HG03135 (cell line): ENCODE measurements around the gene NMRK2.
A peak's percentile ranks its signal among the peaks of the same experiment; 100 is the strongest.
"Not testable (repeated sequence)": the region's sequence is repeated elsewhere in the genome, so short reads cannot be mapped to it uniquely, and the experiment has no call there.

ENCODE experiments used
- ATAC-seq: cut with Tn5 transposase; IDR thresholded peaks from one replicate; pipeline ENCODE4 v1.9.1; 2021; ENCODE audit warnings: mild to moderate bottlenecking, moderate library complexity; ENCODE audit not compliant: unreplicated experiment

Gene NMRK2

GRCh38 chr19:3964256-3965194 is 31.7 kb downstream of the NMRK2 start:
- ATAC-seq: no peak

DNA sequence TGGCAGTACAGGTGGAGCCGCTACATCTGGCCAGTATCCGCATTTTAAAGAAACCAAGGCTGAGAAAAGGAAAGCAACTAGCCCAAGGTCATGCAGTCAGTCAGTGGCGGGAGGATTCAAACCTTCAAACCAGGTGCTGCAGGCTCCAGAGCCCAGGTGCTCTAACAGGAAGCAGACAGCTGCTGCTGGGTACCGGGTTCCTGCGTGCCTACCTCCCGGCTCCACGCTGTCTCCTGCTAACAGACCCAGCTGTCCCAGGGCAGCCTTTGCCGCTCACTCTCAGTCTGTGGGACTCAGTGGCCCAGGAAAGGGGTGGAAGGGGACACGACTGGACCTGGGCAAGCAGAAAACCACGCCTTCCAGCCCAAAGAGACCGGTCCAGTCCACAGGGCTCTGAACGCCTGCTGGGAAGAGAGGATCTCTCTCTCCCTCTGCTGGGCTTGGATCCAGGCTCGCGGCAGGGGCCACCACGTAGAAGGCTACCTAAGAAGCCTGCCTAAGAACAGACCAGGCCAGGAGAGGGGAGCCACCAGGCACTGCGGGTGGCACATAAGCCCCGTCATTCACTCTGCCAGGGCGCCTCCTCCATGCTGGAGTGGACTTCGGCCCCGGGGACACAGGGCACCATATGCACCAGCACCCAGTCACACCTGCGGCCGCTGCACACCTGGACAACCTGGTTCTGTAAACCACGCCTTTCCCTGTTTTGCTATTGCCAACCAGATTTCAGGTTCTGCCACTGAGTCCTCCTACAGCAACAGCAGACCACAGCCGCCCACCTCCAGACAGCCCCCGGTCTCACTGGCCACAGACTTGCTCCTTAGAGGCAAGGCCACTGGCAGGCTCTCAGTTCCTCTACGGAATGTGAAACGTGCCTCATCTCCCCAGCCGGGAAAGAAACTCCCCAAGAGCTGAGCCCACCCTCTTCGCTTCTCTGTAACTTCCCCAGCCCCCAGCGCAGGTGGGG is 33.5 kb downstream of the NMRK2 start:
- no peak for ATAC-seq

GRCh38 chr19:3967983-3968382 is 35.1 kb downstream of the NMRK2 start:
- not testable (repeated sequence) for ATAC-seq

- ATAC-seq: no peak
These were observed 35.9 kb downstream of the NMRK2 start for GRCh38 chr19:3968556-3969434.

GRCh38 chr19:3969435-3970312 is 36.8 kb downstream of the NMRK2 start:
- ATAC-seq: no peak

- ATAC-seq: no peak
These were observed 37.5 kb downstream of the NMRK2 start for GRCh38 chr19:3970313-3970807.

- ATAC-seq: peak; percentile 88
These were observed 38.1 kb downstream of the NMRK2 start, which contains the start of gene DAPK3 for GRCh38 chr19:3970808-3971598. TSS of gene DAPK3 (minus strand) at chr19:3971099. CDS start at chr19:3969735, 1,364 bp downstream.

DNA sequence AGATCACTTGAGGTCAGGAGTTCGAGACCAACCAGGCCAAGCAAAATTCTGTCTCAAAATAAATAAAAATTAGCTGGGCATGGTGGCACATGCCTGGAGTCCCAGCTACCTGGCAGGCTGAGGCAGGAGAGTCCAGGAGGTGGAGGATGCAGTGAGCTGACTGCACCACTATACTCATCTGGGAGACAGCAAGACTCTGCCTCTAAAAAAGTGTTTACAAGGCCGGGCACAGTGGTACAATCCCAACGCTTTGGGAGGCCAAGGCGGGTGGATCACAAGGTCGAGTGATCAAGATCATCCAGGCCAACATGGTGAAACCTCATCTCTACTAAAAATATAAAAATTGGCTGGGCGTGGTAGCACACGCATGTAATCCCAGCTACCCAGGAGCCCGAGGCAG is 42.3 kb downstream of the NMRK2 start:
- no peak for ATAC-seq

- ATAC-seq: no peak
These were observed 42.8 kb downstream of the NMRK2 start for GRCh38 chr19:3975637-3976087.

- no peak for ATAC-seq
These were observed 43.8 kb downstream of the NMRK2 start for GRCh38 chr19:3976495-3977241.

DNA sequence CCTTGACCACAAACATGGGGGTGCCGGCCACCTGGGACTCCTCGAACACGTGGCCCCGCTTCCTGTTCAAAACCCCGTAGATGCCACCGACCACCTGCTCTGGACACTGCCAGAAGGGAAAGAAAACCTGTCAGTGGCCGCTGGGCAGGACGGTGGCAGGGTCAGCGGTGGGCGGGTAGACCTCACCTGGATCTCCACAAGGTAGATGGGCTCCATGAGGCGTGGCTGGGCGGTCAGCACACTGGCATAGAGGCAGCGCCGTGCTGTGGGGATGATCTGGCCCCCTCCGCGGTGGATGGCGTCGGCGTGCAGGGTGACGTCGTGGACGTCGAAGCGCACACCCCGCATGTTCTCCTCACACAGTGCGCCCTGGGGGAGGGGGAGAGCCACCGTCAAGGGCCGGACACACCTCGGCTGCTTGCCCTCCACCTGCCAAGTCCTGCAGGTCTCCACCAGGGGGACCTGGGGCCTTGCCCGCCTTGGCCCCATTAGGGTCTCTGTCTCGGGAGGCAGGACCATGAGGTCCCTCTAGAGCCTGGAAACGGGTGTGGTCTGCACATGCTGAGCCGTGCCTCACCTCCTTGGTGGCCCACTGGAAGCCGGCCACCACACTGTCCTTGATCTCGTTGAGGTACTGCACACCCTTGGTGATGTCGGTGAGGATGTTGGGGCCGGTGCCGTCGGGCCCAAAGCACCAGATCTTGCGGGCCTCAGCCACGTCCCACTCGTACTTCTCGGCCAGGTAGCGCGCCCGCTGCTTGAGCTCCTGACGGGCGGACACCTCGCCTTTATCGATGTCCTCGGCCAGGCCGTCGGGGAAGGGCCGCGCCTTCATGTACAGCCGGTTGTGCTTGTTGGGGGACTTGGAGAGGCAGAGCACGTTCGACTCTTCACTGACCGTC is 44.6 kb downstream of the NMRK2 start:
- no peak for ATAC-seq

DNA sequence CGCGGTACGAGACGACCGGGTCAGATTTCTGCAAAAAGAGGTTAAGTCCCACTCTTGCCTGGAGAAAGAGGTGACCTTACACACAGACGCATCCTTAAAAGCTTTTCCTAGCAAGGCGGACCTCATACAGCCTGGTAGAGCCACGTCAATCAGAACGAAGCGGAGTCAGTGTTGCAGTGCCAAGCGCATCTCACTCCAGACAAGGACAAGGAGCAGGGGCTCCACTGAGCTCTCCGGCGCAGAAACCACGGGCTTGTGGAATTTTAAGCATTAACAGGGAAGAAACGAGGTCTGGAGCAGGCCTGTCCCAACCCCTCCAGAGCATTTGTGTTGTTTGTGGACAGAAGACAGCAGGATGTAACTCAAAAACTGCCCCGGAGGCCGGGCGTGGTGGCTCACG is 45.3 kb downstream of the NMRK2 start:
- ATAC-seq: no peak

DNA sequence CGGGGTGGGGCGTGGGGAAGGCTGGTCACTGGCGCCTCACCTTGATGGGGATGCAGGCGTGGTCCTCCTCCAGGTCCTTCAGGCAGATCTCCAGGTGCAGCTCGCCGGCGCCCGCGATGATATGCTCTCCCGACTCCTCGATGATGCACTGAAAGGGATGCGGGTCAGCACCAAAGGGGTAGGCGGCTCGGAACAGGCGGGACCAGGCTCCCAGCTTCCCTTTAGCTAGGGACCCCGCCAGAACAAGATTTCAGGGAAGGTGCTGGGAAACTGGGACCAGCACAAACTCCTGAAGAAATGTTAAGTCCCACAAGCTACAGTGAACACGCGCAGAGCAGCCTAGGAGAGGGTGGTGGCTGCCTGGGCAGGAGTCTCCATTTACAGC is 46.4 kb downstream of the NMRK2 start:
- ATAC-seq: no peak

- no peak for ATAC-seq
These were observed 46.9 kb downstream of the NMRK2 start for GRCh38 chr19:3979674-3980352.

DNA sequence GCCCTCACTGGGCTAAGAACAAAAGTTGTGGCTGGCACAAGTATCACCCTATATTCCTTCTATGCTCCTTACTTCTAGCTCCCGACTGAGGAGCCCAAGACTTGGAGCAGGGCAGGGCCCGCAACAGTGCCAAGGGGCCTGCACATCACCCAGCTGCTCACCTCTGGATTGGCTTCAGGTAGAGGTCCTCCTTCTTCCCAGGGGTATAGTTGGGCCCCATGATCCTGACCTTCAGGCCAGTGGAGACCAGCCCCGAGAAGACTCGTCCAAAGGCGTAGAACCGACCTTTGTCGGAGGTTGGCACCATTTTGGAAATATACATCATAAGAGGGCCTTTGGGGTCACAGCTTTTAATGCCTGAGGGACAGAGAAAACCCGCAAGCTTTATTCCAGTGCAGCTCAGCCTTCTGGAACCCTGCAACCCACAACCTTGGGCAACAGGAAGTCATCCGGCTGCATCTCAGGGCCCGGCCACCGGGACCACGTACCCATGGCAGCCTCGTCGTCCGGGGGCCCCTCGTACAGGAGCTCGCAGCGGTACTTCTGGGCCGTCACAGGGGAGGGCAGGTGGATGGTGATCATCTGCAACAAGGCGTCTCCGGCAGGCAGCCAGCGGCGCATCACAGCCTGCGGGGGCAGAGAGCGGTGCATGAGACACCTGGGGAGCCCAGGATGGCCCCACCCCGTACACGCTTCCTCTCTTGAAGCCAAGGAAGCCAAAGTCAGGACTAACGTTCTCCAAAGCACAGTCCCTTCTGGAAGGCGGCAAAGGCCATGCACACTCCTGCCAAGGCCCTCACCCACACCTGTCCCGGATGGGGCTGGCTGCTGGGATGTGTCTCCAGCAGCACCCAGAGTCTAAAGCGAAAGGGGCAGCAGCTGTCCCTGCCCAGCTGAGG is 47.7 kb downstream of the NMRK2 start:
- ATAC-seq: no peak
